ENCODE results near the gene CUBN. TPM values are rescaled to one million over a fixed set of nuclear protein-coding genes. Genes with fewer than 3 reads are reported as not detected.

CUBN gene
- total RNA-seq, 1 donor from 2014 or later: 6.8 TPM

DNA sequence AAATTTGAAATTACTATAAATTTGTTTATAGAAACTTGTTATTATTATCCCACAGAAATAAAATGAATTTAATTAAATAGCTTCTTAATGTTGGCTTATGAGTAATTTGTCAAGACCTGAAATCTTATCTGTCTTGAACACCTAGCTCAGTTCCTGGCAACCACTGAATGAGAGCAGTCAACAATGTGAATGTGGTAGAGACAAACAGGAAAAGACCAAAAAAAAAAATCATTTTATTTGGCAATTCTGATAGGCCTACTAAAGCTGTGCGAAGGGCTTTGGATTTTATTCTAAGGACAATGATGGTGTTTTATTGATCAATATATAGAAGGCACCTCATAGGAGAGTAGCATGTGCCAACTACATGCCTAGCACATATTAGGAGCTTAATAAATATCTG lies 184.6 kb downstream of the CUBN start:
- Histone ChIP-seq H3K9me3 (no peaks in the 10 kb centered on the region), H3K4me3 (no peak overlapping the region), H3K4me1 (peaks cover 2 to 27% of the 10 kb centered on the region in 2 donors), H3K27ac (peak overlapping the region; percentile 58 to 76), H3K27me3 (no peaks in the 10 kb centered on the region), H3K36me3 (no peaks in the 10 kb centered on the region)
- intact Hi-C loops (cut with DNase I): loop anchor here (5.0 kb wide), 3 partner anchors 42 to 297 kb away; no protein-coding TSS in a partner anchor
- TF ChIP-seq, protein P1, sequence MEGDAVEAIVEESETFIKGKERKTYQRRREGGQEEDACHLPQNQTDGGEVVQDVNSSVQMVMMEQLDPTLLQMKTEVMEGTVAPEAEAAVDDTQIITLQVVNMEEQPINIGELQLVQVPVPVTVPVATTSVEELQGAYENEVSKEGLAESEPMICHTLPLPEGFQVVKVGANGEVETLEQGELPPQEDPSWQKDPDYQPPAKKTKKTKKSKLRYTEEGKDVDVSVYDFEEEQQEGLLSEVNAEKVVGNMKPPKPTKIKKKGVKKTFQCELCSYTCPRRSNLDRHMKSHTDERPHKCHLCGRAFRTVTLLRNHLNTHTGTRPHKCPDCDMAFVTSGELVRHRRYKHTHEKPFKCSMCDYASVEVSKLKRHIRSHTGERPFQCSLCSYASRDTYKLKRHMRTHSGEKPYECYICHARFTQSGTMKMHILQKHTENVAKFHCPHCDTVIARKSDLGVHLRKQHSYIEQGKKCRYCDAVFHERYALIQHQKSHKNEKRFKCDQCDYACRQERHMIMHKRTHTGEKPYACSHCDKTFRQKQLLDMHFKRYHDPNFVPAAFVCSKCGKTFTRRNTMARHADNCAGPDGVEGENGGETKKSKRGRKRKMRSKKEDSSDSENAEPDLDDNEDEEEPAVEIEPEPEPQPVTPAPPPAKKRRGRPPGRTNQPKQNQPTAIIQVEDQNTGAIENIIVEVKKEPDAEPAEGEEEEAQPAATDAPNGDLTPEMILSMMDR (IDR thresholded peaks at IDR 0.05): no peak
- no peak for DNase-seq (ENCODE audit: low spot score in 2 of 2)

DNA sequence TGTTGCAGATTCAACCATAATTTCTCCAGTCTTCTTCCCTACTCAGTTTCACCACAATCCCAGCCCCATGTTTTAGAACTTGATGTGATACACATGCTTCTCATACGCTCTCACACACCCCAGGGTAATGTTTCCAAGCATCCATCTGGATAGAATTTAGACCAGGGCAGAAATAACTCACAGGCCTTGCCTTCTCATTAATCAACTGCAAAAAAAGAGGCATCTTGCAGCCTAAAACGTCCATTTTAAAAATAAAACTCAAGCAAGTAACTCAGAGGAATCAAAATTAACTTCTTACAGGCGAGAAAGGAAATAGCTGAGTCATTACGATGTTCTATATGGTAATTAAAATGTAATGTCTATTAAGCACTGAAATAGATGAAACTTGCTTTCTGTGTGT lies 185.2 kb downstream of the CUBN start:
- Histone ChIP-seq H3K4me1 (peaks cover 2 to 27% of the 10 kb centered on the region in 2 donors), H3K36me3 (no peaks in the 10 kb centered on the region), H3K9me3 (no peaks in the 10 kb centered on the region), H3K27me3 (no peaks in the 10 kb centered on the region), H3K27ac (peak overlapping the region; percentile 58 to 76), H3K4me3 (peak overlapping the region in 1 of 2 donors; percentile 8)
- intact Hi-C loops (cut with DNase I): loop anchor here (5.0 kb wide), 2 partner anchors 92 to 298 kb away; no protein-coding TSS in a partner anchor
- DNase-seq (ENCODE audit: low spot score in 2 of 2): no peak
- TF ChIP-seq, protein P1 (IDR thresholded peaks at IDR 0.05): no peak

DNA sequence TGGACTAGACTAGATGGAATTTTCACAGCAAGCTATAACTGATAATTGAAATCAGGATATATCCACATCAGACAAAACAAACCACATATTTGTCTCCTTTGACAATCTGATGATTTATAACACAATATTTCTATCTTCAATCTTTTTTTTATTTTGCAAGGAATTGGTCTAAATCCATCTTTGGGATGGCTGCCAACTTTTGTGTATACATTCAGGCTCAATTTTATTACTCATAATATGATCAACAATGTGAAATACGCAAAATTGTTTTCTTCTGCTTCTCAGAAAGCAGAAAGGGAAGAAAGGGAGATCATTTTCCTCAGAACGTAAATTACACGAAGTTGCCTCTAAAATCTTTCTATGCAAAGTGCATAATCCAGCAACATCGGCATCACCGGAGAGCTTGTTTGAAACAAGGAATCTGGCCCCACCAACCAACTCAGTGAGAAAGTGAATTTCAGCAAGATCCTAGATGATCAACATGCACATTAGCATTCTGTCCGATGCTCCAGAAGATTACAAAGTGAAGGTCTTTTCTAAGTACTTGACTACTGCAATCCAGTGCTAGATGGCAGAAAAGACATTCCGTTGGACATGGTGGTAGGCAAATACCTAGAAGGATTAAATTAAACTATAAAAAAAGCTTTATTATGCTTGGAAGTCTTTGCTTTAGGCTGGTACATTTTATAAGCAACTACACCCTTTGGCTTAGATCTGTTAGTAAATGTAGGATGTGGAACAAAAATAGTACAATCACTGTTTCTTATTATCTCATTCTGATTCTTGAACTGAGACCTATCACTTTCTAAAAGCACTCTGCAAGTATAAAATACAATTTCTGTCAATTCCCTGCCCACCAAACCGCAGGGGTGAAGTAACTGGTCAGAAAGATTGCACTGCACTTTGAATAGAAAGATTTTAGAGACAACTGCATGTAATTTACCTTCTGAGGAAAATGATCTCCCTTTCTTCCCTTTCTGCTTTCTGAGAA lies 186.0 kb downstream of the CUBN start:
- Histone ChIP-seq H3K4me3 (peak overlapping the region in 1 of 2 donors; percentile 8), H3K4me1 (peaks cover 2 to 27% of the 10 kb centered on the region in 2 donors), H3K36me3 (no peaks in the 10 kb centered on the region), H3K9me3 (no peaks in the 10 kb centered on the region), H3K27ac (peak overlapping the region; percentile 58 to 76), H3K27me3 (no peaks in the 10 kb centered on the region)
- intact Hi-C loops (cut with DNase I): loop anchor here (5.0 kb wide), 2 partner anchors 91 to 299 kb away; no protein-coding TSS in a partner anchor
- DNase-seq (ENCODE audit: low spot score in 2 of 2): no peak
- TF ChIP-seq, protein P1 (IDR thresholded peaks at IDR 0.05): peak in 1 of 3 experiments; percentile 30

DNA sequence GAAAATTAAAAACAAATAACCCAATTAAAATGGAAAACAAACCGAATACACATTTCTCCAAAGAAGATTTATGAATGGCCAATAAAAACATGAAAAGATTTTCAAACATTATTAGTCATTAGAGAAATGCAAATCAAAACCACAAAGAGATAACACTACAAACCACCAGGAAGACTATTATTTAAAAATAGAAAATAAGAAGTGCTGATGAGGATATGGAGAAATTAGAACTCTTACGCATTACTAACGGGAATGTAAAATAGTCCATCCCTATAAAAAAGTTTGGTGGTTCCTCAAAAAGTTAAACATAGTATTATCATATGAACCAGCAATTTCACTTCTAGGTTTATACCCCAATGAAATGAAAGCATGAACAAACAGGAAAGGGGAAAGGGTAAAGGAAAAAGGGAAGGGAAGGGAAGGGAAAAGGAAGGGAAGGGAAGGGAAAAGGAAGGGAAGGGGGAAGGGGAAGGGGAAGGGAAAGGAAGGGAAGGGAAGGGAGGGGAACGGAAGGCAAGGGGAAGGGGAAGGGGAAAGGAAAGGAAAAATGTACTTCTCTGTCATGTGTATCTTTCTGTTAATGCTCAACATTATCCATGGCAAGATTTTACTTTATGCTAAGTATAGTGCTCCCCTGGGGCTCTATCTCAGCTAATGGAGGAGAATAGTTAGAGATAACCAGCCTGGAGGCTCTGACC lies 187.1 kb downstream of the CUBN start:
- TF ChIP-seq, protein P1 (IDR thresholded peaks at IDR 0.05): no peak
- DNase-seq (ENCODE audit: low spot score in 2 of 2): no peak
- H3K9me3 ChIP-seq: no peaks in the 10 kb centered on the region
- H3K36me3 ChIP-seq: no peaks in the 10 kb centered on the region
- peak overlapping the region in 1 of 2 donors; percentile 76 for H3K27ac ChIP-seq
- intact Hi-C loops (cut with DNase I): loop anchor here (5.0 kb wide), 2 partner anchors 90 to 300 kb away; no protein-coding TSS in a partner anchor
- no peak overlapping the region for H3K4me3 ChIP-seq
- H3K4me1 ChIP-seq: peaks cover 2 to 27% of the 10 kb centered on the region in 2 donors
- H3K27me3 ChIP-seq: no peaks in the 10 kb centered on the region

DNA sequence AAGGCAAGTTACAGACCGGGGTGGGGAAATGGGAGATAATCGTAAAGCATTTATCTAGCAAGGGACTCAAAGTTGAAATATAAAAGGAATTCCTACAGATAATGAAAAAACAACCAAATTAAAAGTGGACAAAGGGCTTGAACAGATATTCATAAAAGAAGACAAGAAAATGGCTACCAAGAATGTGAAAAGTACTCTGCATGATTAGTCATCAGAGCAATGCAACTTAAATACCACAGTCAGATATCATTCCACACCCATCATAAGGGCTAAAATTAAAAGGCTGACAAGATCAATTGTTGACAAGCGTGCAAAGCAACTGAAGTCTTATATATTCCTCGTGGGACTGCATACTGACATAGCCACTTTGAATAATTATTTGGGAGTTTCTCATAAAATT lies 187.7 kb downstream of the CUBN start:
- Histone ChIP-seq H3K4me3 (no peak overlapping the region), H3K9me3 (no peaks in the 10 kb centered on the region), H3K4me1 (peaks cover 2 to 27% of the 10 kb centered on the region in 2 donors), H3K27me3 (no peaks in the 10 kb centered on the region), H3K36me3 (no peaks in the 10 kb centered on the region), H3K27ac (no peak overlapping the region)
- DNase-seq (ENCODE audit: low spot score in 2 of 2): no peak
- intact Hi-C loops (cut with DNase I): loop anchor here (5.0 kb wide), 2 partner anchors 90 to 300 kb away; no protein-coding TSS in a partner anchor
- TF ChIP-seq, protein P1 (IDR thresholded peaks at IDR 0.05): no peak

All from ascending aorta (tissue), 2 donors.